OCI-LY3 (cell line): ENCODE measurements around the gene SDK1.

Experiments used
- H2AFZ ChIP-seq: fragments of 200-600, 300-600 bp; shearing (Covaris generic); 2 replicates; pipeline ENCODE4 v1.6.0; 2014; ENCODE audit warnings: antibody characterized with exemption, low read depth, low read length
- H3K27ac ChIP-seq: fragments of 200-600, 300-600 bp; sonication (generic); 2 replicates; pipeline ENCODE4 v1.5.1; 2014; ENCODE audit warnings: mild to moderate bottlenecking, low read length, moderate library complexity, mixed read lengths
- H3K27me3 ChIP-seq: fragments of 200-600, 300-600 bp; sonication (generic); 2 replicates; pipeline ENCODE4 v1.6.1; 2014; ENCODE audit warnings: low read depth, low read length, mixed read lengths
- H3K36me3 ChIP-seq: fragments of 200-600, 300-600 bp; sonication (generic); replicated peaks from 2 replicates; pipeline ENCODE3; 2014; ENCODE audit warnings: low read depth, low read length, mixed read lengths
- H3K4me1 ChIP-seq: fragments of 300-600, 200-600 bp; sonication (generic); 2 replicates; pipeline ENCODE4 v1.6.1; 2014; ENCODE audit warnings: low read length, mixed read lengths
- H3K4me2 ChIP-seq: fragments of 200-600, 300-600 bp; sonication (generic); 2 replicates; pipeline ENCODE4 v1.6.1; 2014; ENCODE audit warnings: low read length, mixed read lengths
- H3K4me3 ChIP-seq: fragments of 300-600, 200-600 bp; sonication (generic); 2 replicates; pipeline ENCODE4 v1.5.1; 2014; ENCODE audit warnings: antibody characterized with exemption, mild to moderate bottlenecking, low read length, moderate library complexity
- H3K79me2 ChIP-seq: fragments of 300-600, 200-600 bp; shearing (Covaris generic); 2 replicates; pipeline ENCODE4 v1.6.1; 2014; ENCODE audit warnings: mild to moderate bottlenecking, low read length, mixed read lengths
- H3K9ac ChIP-seq: fragments of 300-600, 200-600 bp; shearing (Covaris generic); 2 replicates; pipeline ENCODE4 v1.6.0; 2014; ENCODE audit warnings: mild to moderate bottlenecking, low read length, moderate library complexity
- H3K9me3 ChIP-seq: fragments of 200-600, 300-600 bp; shearing (Covaris generic); 2 replicates; pipeline ENCODE4 v1.6.1; 2014; ENCODE audit warnings: low read length, mixed read lengths; ENCODE audit not compliant: insufficient read depth
- H4K20me1 ChIP-seq: fragments of 200-600, 300-600 bp; sonication (generic); 2 replicates; pipeline ENCODE4 v1.6.1; 2016; ENCODE audit warnings: low read length, mixed read lengths; ENCODE audit not compliant: insufficient read depth
- CTCF ChIP-seq: fragments of 200-600, 300-600 bp; sonication (generic); IDR thresholded peaks from 2 replicates; pipeline ENCODE4 v1.5.1; 2014; ENCODE audit warnings: antibody characterized with exemption, low read length, low read depth
- EZH2phosphoT487 ChIP-seq: fragments of 200-600 bp; shearing (Covaris generic); IDR thresholded peaks from 2 replicates; pipeline ENCODE4 v1.6.1; 2018; ENCODE audit warnings: antibody characterized with exemption, mixed run types, low read depth

Gene SDK1

DNA sequence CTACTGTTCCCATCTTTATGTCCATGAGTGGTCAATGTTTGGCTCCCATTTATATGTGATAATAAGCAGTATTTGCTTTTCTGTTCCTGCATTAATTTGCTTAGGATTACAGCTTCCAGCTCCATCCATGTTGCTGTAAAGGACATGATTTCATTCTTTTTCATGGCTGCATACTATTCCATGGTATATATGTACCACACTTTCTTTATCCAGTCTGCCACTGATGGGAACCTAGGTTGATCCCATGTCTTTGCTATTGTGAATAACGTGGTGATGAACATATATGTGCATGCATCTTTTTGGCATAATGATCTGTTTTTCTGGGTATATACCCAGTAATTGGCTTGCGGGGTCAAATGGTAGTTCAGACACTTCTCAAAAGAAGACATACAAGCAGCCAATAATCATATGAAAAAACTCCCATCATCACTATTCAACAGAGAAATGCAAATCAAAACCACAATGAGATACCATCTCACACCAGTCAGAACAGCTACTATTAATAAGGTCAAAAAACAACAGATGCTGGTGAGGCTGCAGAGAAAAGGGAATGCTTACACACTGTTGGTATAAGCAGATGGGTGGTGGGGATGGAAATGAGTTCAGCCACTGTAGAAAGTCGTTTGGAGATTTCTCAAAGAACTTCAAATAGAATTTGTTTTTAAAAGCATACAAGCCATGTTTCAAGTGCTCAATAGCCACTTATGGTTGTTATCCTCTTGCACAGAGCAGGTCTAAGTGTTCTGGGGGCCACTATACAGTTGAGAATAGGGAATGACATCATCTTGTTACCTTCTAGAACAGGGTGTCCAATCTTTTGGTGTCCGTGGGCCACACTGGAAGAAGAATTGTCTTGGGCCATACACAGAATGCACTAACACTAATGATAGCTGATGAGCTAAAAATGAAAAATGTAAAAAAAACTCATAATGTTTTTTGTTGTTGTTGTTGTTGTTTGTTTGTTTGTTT is 23.2 kb upstream of the SDK1 start:
- no peak overlapping the region for H3K27ac ChIP-seq
- H2AFZ ChIP-seq = no peak overlapping the region
- H3K4me3 ChIP-seq = no peak overlapping the region
- TF ChIP-seq CTCF = no peak
- no peak for TF ChIP-seq EZH2phosphoT487
- no peak overlapping the region for H3K9ac ChIP-seq
- no peaks in the 10 kb centered on the region for H3K79me2 ChIP-seq
- H3K4me1 ChIP-seq = no peaks in the 10 kb centered on the region
- no peaks in the 10 kb centered on the region for H3K9me3 ChIP-seq
- H4K20me1 ChIP-seq = no peaks in the 10 kb centered on the region
- H3K4me2 ChIP-seq = no peak overlapping the region
- no peaks in the 10 kb centered on the region for H3K36me3 ChIP-seq
- no peaks in the 10 kb centered on the region for H3K27me3 ChIP-seq

- no peak overlapping the region for H3K27ac ChIP-seq
- no peak overlapping the region for H3K4me2 ChIP-seq
- no peaks in the 10 kb centered on the region for H3K27me3 ChIP-seq
- no peak for TF ChIP-seq CTCF
- no peak for TF ChIP-seq EZH2phosphoT487
- no peaks in the 10 kb centered on the region for H3K9me3 ChIP-seq
- H3K36me3 ChIP-seq = no peaks in the 10 kb centered on the region
- no peaks in the 10 kb centered on the region for H3K4me1 ChIP-seq
- H4K20me1 ChIP-seq = no peaks in the 10 kb centered on the region
- H3K79me2 ChIP-seq = no peaks in the 10 kb centered on the region
- H3K9ac ChIP-seq = no peak overlapping the region
- no peak overlapping the region for H3K4me3 ChIP-seq
- H2AFZ ChIP-seq = no peak overlapping the region
These were observed 21.8 kb upstream of the SDK1 start for GRCh38 chr7:3279147-3279818.

GRCh38 chr7:3280445-3280844 is 20.6 kb upstream of the SDK1 start:
- no peak overlapping the region for H2AFZ ChIP-seq
- no peaks in the 10 kb centered on the region for H3K9me3 ChIP-seq
- no peaks in the 10 kb centered on the region for H3K4me1 ChIP-seq
- no peaks in the 10 kb centered on the region for H3K36me3 ChIP-seq
- H3K27ac ChIP-seq = no peak overlapping the region
- H3K79me2 ChIP-seq = no peaks in the 10 kb centered on the region
- no peaks in the 10 kb centered on the region for H4K20me1 ChIP-seq
- no peak overlapping the region for H3K4me3 ChIP-seq
- H3K4me2 ChIP-seq = no peak overlapping the region
- TF ChIP-seq CTCF (no peak), EZH2phosphoT487 (no peak)
- H3K27me3 ChIP-seq = no peaks in the 10 kb centered on the region
- no peak overlapping the region for H3K9ac ChIP-seq

DNA sequence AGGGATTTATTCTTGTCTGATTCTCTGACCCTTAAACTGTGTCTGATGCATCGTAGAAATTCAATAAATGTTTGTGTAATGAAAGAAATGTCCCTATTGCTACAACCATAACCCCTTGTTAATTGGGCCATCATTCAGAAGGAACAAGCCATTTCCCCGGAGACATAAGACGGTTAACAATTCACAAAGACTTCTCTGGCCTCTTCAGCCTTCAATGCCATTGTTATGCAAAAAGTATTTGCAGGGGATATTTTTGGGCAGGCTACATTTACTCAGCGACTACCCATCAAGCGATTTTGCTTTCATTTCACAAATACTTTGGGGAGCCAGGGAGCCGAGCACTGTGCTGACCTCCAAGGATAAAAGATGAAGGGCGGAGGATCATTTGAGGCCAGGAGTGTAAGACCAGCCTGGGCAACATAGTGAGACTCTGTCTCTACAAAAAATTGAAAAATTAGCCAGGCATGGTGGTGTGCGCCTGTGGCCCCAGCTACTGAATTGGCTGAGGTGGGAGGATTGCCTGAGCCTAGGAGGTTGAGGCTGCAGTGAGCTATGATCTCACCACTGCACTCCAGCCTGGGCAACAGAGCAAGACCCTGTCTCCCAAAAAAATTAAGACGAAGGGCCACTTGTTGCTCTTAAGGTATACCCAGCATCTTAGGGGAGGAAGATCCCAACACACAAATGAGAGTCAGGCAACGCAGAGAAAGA is 20.0 kb upstream of the SDK1 start:
- Histone ChIP-seq H3K4me1 (no peaks in the 10 kb centered on the region), H3K4me3 (no peak overlapping the region), H3K9ac (no peak overlapping the region), H3K9me3 (no peaks in the 10 kb centered on the region), H3K27ac (no peak overlapping the region), H3K36me3 (no peaks in the 10 kb centered on the region), H3K4me2 (no peak overlapping the region), H3K79me2 (no peaks in the 10 kb centered on the region), H4K20me1 (no peaks in the 10 kb centered on the region), H3K27me3 (no peaks in the 10 kb centered on the region), H2AFZ (no peak overlapping the region)
- no peak for TF ChIP-seq EZH2phosphoT487
